Fibroblast of gingiva (primary cell): ENCODE measurements around the gene ODF2.

ENCODE experiments used
- DNase-seq: peaks from one replicate; pipeline ENCODE4 v3.0.0-alpha.2; 2011; ENCODE audit warnings: low read depth

The ODF2 gene

DNA sequence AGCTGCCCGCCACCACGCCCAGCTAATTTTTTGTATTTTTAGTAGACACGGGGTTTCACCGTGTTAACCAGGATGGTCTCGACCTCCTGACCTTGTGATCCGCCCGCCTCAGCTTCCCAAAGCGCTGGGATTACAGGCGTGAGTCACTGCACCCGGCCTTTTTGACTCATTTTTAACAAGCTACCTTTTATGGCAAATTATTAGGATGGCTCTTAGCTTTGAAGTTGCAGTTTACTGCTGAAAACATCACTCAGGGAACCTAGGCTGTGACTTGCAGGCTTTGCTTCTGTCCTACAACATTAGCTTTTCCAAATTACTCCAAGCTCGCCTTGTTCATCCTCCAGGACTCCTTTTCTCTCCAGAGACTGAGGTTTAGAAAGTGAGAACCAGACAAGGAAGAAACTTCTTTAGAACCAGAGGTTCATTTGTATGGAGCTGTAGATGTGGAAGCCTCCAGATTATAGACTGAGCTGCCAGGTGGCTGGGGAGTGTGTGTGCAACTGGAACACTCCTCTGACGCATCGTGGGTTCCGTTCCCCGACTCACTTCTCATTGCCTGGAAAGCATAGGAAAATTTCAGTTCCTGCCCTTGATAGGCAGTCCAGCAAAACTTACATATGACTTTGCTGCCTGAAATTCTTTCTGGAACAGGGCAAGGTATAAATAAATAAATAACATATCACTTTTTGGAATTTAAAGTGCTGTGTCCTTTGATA is 72.8 kb downstream of the ODF2 start:
- DNase-seq = no peak

DNA sequence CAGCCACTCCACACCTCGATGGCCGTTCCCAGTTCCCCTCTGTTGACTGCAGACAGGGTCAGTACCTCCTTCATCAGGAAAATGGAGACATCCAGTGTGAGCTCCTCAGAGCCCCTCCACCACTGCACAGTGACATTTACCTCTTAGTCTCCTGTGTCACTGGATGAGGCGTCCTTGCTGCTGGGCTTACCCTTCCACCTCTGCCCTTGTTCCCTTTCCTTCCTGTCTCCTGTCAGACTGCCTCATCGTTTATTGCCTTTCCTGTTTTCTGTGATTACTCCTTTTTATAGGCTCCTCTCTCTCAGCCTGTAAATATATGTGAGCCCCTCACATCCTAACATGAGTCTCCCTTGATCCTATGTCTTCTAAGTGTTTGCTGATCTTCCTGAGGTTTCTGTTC is 73.4 kb downstream of the ODF2 start:
- DNase-seq = no peak

DNA sequence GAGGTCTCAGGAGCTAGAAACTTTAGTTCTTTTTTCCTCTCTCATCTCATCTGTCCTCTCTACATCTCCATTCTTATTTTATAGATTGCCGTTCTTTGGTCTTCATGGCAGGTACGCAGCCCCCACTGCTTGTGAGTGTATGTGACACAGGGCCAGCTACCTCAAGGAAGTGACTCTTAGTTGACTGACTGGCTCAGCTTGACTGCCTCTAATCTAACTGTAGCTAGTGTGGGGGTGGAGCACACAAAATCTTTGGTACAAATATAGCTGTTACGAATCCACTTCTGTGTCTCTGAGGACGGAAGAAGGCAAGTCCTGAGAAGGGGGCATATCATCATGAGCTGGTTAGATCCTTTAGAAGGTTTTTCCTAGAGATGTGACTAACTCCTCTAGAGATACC is 76.8 kb downstream of the ODF2 start:
- no peak for DNase-seq

DNA sequence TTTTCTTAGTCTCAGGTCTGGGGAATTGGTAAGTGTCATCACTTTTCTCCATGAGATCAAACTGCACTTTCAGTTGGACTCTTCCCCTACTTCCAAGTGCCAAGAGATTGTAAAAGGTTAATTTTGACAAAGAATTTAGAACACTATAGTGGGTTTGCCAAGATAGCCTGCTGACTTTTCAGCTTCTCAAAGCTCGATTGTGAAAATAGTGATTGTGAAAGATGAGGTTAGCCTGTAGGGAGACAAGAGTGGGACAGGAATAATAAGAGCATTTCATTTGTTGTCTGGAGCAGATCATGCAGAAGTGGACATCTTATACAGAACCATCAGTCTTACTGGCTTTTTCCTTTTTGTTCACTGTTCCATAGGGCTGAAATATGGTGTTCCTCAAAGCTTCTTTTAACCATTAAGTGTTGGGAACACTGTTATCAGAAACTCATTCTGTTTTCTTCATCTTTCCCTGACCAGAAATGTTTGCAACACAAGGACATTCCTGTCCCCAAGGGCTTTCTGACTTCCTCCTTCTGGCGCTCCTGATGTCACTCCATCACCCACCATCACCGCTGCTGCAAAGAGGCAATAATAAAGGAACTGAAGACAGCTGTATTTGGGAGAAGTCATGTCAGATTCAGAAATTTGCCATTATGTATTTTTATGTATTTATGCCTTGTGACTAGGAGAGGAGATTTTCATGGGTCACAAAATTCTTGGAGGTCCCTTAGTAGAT is 85.0 kb downstream of the ODF2 start:
- DNase-seq = peak; percentile 51

- DNase-seq = no peak
Observed at GRCh38 chr9:128546504-128546903, 90.7 kb downstream of the ODF2 start.

DNA sequence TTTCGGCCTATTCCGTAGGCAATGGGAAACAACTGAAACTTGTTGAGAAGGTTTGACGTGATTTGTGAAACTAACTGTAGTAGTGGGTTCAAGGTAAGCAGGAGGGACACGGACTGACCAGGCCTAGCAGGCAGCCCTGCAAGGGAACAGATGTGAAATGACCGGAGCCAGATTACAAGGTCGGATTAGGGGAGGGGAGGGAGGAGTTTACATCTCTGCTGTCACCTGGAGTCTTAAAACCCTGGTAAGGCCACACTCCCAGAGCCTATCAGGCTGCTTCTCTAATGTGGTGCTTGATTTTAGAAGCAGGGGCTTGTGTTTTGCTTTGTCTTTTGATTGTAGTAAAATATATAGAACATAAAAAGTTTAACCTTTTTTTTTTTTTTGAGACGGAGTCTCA is 93.1 kb downstream of the ODF2 start:
- DNase-seq = no peak

DNA sequence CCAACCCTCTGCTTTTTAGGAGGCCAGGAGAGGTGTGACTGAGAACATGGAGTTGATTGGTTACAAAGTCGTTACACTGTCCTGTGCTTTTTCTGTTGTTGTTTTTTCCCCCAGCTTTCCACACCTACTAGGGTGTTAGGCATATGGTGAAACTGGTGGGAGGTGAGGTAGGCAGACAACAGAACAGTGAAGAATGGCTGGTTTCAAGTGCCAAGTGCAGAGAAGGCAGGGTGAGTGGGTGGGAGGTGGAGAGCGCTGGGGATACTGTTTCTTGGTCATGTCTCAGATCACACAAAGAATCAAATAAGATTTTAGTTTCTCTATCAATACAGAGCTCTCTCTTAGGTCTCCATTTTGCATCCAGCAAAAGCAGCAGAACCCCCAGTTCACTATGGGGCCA is 94.4 kb downstream of the ODF2 start:
- DNase-seq = no peak
